WTC11 (cell line): Measurements from ENCODE around the gene OR2V2. TPM values are rescaled to one million over a fixed set of nuclear protein-coding genes. Genes with fewer than 3 reads are reported as not detected.
A peak's percentile ranks its signal among the peaks of the same experiment; 100 is the strongest.

ENCODE experiments used
- ATAC-seq: fragments of 200-7000 bp; cut with Tn5 transposase; 2 replicates; pipeline ENCODE4 v1.10.0; 2021; ENCODE audit warnings: mild to moderate bottlenecking, moderate library complexity
- CTCF ChIA-PET: fragments of 300-600 bp; sonication (Branson Sonifier 250); formaldehyde crosslinking; loops from one replicate; lab custom pipeline; 2021; ENCODE audit warnings: antibody characterized with exemption; lab: Charles Lee
- POLR2A ChIA-PET: fragments of 350-600 bp; sonication (Branson Sonifier 250); formaldehyde crosslinking; loops from one replicate; lab custom pipeline; 2021; ENCODE audit warnings: antibody characterized with exemption; lab: Charles Lee
- DNase-seq: peaks from one replicate; pipeline ENCODE4 v3.0.0; 2021; ENCODE audit warnings: low spot score
- H3K27ac Mint-ChIP-seq: 2 replicates; pipeline ENCODE4 v1.8.0; 2021; ENCODE audit warnings: mixed read lengths
- H3K27me3 Mint-ChIP-seq: 2 replicates; pipeline ENCODE4 v1.8.0; 2021; ENCODE audit warnings: low read depth, mild to moderate bottlenecking, moderate library complexity, mixed read lengths
- H3K36me3 Mint-ChIP-seq: 2 replicates; pipeline ENCODE4 v1.8.0; 2021; ENCODE audit warnings: mixed read lengths
- H3K4me1 Mint-ChIP-seq: 2 replicates; pipeline ENCODE4 v1.8.0; 2022; ENCODE audit warnings: mixed read lengths
- H3K4me3 Mint-ChIP-seq: 2 replicates; pipeline ENCODE4 v1.8.0; 2021; ENCODE audit warnings: mild to moderate bottlenecking, moderate library complexity, mixed read lengths
- H3K9me3 Mint-ChIP-seq: 2 replicates; pipeline ENCODE4 v1.8.0; 2021; ENCODE audit warnings: mixed read lengths
- CBFB ChIP-seq: sonication (generic); formaldehyde crosslinking; IDR thresholded peaks from 2 replicates; pipeline ENCODE4 v1.8.1; 2022; ENCODE audit warnings: mild to moderate bottlenecking, low read depth, missing genetic modification reagents
- CDX4 ChIP-seq: fragments of 250-450 bp; sonication (Bioruptor Pico); IDR thresholded peaks from 2 replicates; pipeline ENCODE4 v1.9.0; 2021; ENCODE audit warnings: moderate library complexity, mild to moderate bottlenecking, inconsistent platforms, borderline replicate concordance
- FOXP1 ChIP-seq: sonication (generic); formaldehyde crosslinking; IDR thresholded peaks from 2 replicates; pipeline ENCODE4 v1.8.0; 2022; ENCODE audit warnings: missing genetic modification reagents, mild to moderate bottlenecking, moderate library complexity, borderline replicate concordance
- GTF2I ChIP-seq: fragments of 250-450 bp; sonication (Bioruptor Pico); conservative IDR thresholded peaks from 2 replicates; pipeline ENCODE4 v1.4.0; 2021; ENCODE audit warnings: mild to moderate bottlenecking
- JUN ChIP-seq: sonication (generic); formaldehyde crosslinking; IDR thresholded peaks from 2 replicates; pipeline ENCODE4 v1.8.0; 2023; ENCODE audit warnings: mild to moderate bottlenecking, missing genetic modification reagents
- MAX ChIP-seq: sonication (generic); formaldehyde crosslinking; IDR thresholded peaks from 2 replicates; pipeline ENCODE4 v1.8.0; 2022; ENCODE audit warnings: mild to moderate bottlenecking, missing genetic modification reagents
- NFYB ChIP-seq: sonication (generic); formaldehyde crosslinking; conservative IDR thresholded peaks from 2 replicates; pipeline ENCODE4 v1.8.0; 2022; ENCODE audit warnings: low read depth, missing genetic modification reagents
- NR1H2 ChIP-seq: sonication (generic); formaldehyde crosslinking; IDR thresholded peaks from 2 replicates; pipeline ENCODE4 v1.9.0; 2021; ENCODE audit warnings: mild to moderate bottlenecking, moderate library complexity, missing genetic modification reagents
- OVOL2 ChIP-seq: fragments of 250-450 bp; sonication (Bioruptor Pico); IDR thresholded peaks from 2 replicates; pipeline ENCODE4 v1.9.0; 2021; ENCODE audit warnings: mild to moderate bottlenecking, borderline replicate concordance
- RORB ChIP-seq: fragments of 250-450 bp; sonication (Bioruptor Pico); IDR thresholded peaks from 2 replicates; pipeline ENCODE4 v1.9.0; 2021; ENCODE audit warnings: mild to moderate bottlenecking
- SMAD3 ChIP-seq: sonication (generic); formaldehyde crosslinking; IDR thresholded peaks from 2 replicates; pipeline ENCODE4 v1.8.0; 2022; ENCODE audit warnings: missing genetic modification reagents, mild to moderate bottlenecking, borderline replicate concordance
- SOX15 ChIP-seq: fragments of 250-450 bp; sonication (Bioruptor Pico); IDR thresholded peaks from 2 replicates; pipeline ENCODE4 v1.9.0; 2021; ENCODE audit warnings: mild to moderate bottlenecking
- SP1 ChIP-seq: sonication (generic); formaldehyde crosslinking; conservative IDR thresholded peaks from 2 replicates; pipeline ENCODE4 v1.8.1; 2022; ENCODE audit warnings: missing genetic modification reagents
- USF2 ChIP-seq: sonication (generic); formaldehyde crosslinking; IDR thresholded peaks from 2 replicates; pipeline ENCODE4 v1.8.1; 2023; ENCODE audit warnings: mild to moderate bottlenecking, missing genetic modification reagents, moderate library complexity
- ZBTB43 ChIP-seq: sonication (generic); formaldehyde crosslinking; IDR thresholded peaks from 2 replicates; pipeline ENCODE4 v1.8.1; 2023; ENCODE audit warnings: mild to moderate bottlenecking, missing genetic modification reagents
- ZMAT4 ChIP-seq: fragments of 250-450 bp; sonication (Bioruptor Pico); IDR thresholded peaks from 2 replicates; pipeline ENCODE4 v1.9.0; 2021; ENCODE audit warnings: mild to moderate bottlenecking
- ZNF396 ChIP-seq: fragments of 250-450 bp; sonication (Bioruptor Pico); IDR thresholded peaks from 2 replicates; pipeline ENCODE4 v1.8.0; 2021; ENCODE audit warnings: mild to moderate bottlenecking, moderate library complexity, borderline replicate concordance
- ZNF425 ChIP-seq: fragments of 250-450 bp; sonication (Bioruptor Pico); conservative IDR thresholded peaks from 2 replicates; pipeline ENCODE4 v1.9.0; 2021; ENCODE audit warnings: mild to moderate bottlenecking
- ZNF532 ChIP-seq: fragments of 250-450 bp; sonication (Bioruptor Pico); IDR thresholded peaks from 2 replicates; pipeline ENCODE4 v1.9.0; 2021; ENCODE audit warnings: mild to moderate bottlenecking, borderline replicate concordance
- total RNA-seq: library from RNA; stranded (reverse); gene quantifications from 3 replicates; pipeline ENCODE4 v1.2.3, GENCODE V29; 2021

OR2V2 gene
- total RNA-seq, 1 experiment from 2014 or later = not detected

- 0 out of 2 replicates have a peak, but pooled peaks have one; percentile 36 for TF ChIP-seq NFYB (CRISPR knock-in tag)
- 0 out of 2 replicates have a peak, but pooled peaks have one; percentile 40 for TF ChIP-seq ZNF532 (CRISPR knock-in tag)
- TF ChIP-seq USF2 (CRISPR knock-in tag) = 0 out of 2 replicates have a peak, but pooled peaks have one; percentile 11
- no peak for TF ChIP-seq SP1 (CRISPR knock-in tag)
- TF ChIP-seq FOXP1 (CRISPR knock-in tag) = 0 out of 2 replicates have a peak, but pooled peaks have one; percentile 25
- peak; percentile 93 for TF ChIP-seq SMAD3
- TF ChIP-seq MAX (CRISPR knock-in tag) = peak; percentile 85
- no peak for TF ChIP-seq RORB (CRISPR knock-in tag)
- TF ChIP-seq NR1H2 = no peak
- no peak for TF ChIP-seq ZNF396 (CRISPR knock-in tag)
Observed at GRCh38 chr5:181151146-181151545, 3.8 kb downstream of the OR2V2 start (continued).

GRCh38 chr5:181152406-181152805 is 5.0 kb downstream of the OR2V2 start:
- peaks cover 47% of the 10 kb centered on the region for H3K27me3 Mint-ChIP-seq

More at GRCh38 chr5:181152406-181152805, 5.0 kb downstream of the OR2V2 start:
- DNase-seq (no peak), ATAC-seq (no peak)
- Mint-ChIP-seq H3K36me3 (no peaks in the 10 kb centered on the region), H3K27ac (no peak overlapping the region), H3K9me3 (peaks cover 25% of the 10 kb centered on the region), H3K4me3 (no peak overlapping the region), H3K4me1 (peaks cover 25% of the 10 kb centered on the region)
- CTCF ChIA-PET = interaction anchor here (1.2 to 2.8 kb wide), 2 partner anchors 11 to 16 kb away, joined by 3 to 11 read pairs; no protein-coding TSS in a partner anchor
- POLR2A ChIA-PET = no interaction called here
- TF ChIP-seq SP1 (CRISPR knock-in tag) = no peak
- no peak for TF ChIP-seq CBFB (CRISPR knock-in tag)
- TF ChIP-seq GTF2I (CRISPR knock-in tag) = no peak
- no peak for TF ChIP-seq JUN (CRISPR knock-in tag)
- TF ChIP-seq ZNF425 (CRISPR knock-in tag) = no peak
- TF ChIP-seq SOX15 (CRISPR knock-in tag) = no peak
- TF ChIP-seq CDX4 (CRISPR knock-in tag) = no peak
- no peak for TF ChIP-seq ZMAT4 (CRISPR knock-in tag)
- TF ChIP-seq ZBTB43 (CRISPR knock-in tag) = no peak
- TF ChIP-seq OVOL2 (CRISPR knock-in tag) = no peak
